Neural cell (in vitro differentiated cells): ENCODE measurements around the gene NRL. TPM values are rescaled to one million over a fixed set of nuclear protein-coding genes. Genes with fewer than 3 reads are reported as not detected.

Experiments used
- H2AFZ ChIP-seq: fragments of 200-600, 300-800 bp; sonication (generic), shearing (Covaris generic); 2 replicates; pipeline ENCODE4 v1.6.0; 2014; ENCODE audit warnings: low read depth, mild to moderate bottlenecking, antibody characterized with exemption, low read length, moderate library complexity
- H3F3A ChIP-seq: fragments of 200-600 bp; shearing (Covaris generic); 2 replicates; pipeline ENCODE4 v1.6.1; 2016; ENCODE audit warnings: mild to moderate bottlenecking, moderate library complexity, mixed read lengths, antibody characterized with exemption, low read length; ENCODE audit not compliant: insufficient read depth, poor library complexity, severe bottlenecking
- H3K27ac ChIP-seq: fragments of 200-600, 300-800 bp; sonication (generic), shearing (Covaris generic); 2 replicates; pipeline ENCODE4 v1.5.1; 2014; ENCODE audit warnings: mild to moderate bottlenecking, low read length, moderate library complexity
- H3K27me3 ChIP-seq: fragments of 300-800, 200-600 bp; sonication (generic), shearing (Covaris generic); 2 replicates; pipeline ENCODE4 v1.6.0; 2014; ENCODE audit warnings: mild to moderate bottlenecking, low read depth, low read length, moderate library complexity; ENCODE audit not compliant: insufficient read depth
- H3K36me3 ChIP-seq: fragments of 300-800, 200-600 bp; sonication (generic), shearing (Covaris generic); 2 replicates; pipeline ENCODE4 v1.5.1; 2014; ENCODE audit warnings: mild to moderate bottlenecking, antibody characterized with exemption, low read length, moderate library complexity; ENCODE audit not compliant: insufficient read depth
- H3K4me2 ChIP-seq: fragments of 300-800, 200-600 bp; sonication (generic), shearing (Covaris generic); 2 replicates; pipeline ENCODE4 v1.6.0; 2014; ENCODE audit warnings: mild to moderate bottlenecking, low read length
- H3K4me3 ChIP-seq: fragments of 300-800, 200-600 bp; sonication (generic), shearing (Covaris generic); 2 replicates; pipeline ENCODE4 v1.5.1; 2014; ENCODE audit warnings: mild to moderate bottlenecking, low read length, moderate library complexity
- H3K79me2 ChIP-seq: fragments of 200-600 bp; shearing (Covaris generic); replicated peaks from 2 replicates; pipeline ENCODE4 v1.6.0; 2014; ENCODE audit warnings: mild to moderate bottlenecking, low read length, moderate library complexity; ENCODE audit not compliant: insufficient read depth
- H3K9ac ChIP-seq: fragments of 300-800, 200-600 bp; sonication (generic), shearing (Covaris generic); 2 replicates; pipeline ENCODE4 v1.6.1; 2016; ENCODE audit warnings: mild to moderate bottlenecking, low read length, mixed read lengths
- H3K9me2 ChIP-seq: fragments of 200-600 bp; shearing (Covaris generic); 2 replicates; pipeline ENCODE4 v1.6.1; 2016; ENCODE audit warnings: mild to moderate bottlenecking, low read length, mixed read lengths; ENCODE audit not compliant: insufficient read depth
- H3K9me3 ChIP-seq: fragments of 200-600, 300-800 bp; sonication (generic), shearing (Covaris generic); 2 replicates; pipeline ENCODE4 v1.6.1; 2016; ENCODE audit warnings: mild to moderate bottlenecking, mixed run types, low read length, moderate library complexity, mixed read lengths
- H4K20me1 ChIP-seq: fragments of 200-600 bp; shearing (Covaris generic); 2 replicates; pipeline ENCODE4 v1.6.1; 2016; ENCODE audit warnings: mild to moderate bottlenecking, mixed run types; ENCODE audit not compliant: insufficient read depth
- EP300 ChIP-seq: fragments of 450-650 bp; conservative IDR thresholded peaks from 2 replicates; pipeline ENCODE4 v1.6.1; 2014; ENCODE audit warnings: antibody characterized with exemption, mild to moderate bottlenecking, moderate library complexity; ENCODE audit not compliant: poor library complexity, severe bottlenecking
- EZH2 ChIP-seq: fragments of 200-600, 300-800 bp; shearing (Covaris generic), sonication (generic); IDR thresholded peaks from 2 replicates; pipeline ENCODE4 v1.6.1; 2014; ENCODE audit warnings: antibody characterized with exemption, low read length, borderline replicate concordance, mild to moderate bottlenecking; ENCODE audit not compliant: insufficient read depth, poor library complexity, severe bottlenecking
- MXI1 ChIP-seq: fragments of 450-650 bp; conservative IDR thresholded peaks from 2 replicates; pipeline ENCODE4 v1.6.1; 2014; ENCODE audit warnings: antibody characterized with exemption, mild to moderate bottlenecking; ENCODE audit not compliant: poor library complexity, severe bottlenecking
- POLR2AphosphoS5 ChIP-seq: IDR thresholded peaks from 2 replicates; pipeline ENCODE4 v1.6.1; 2012
- RAD21 ChIP-seq: fragments of 450-650 bp; conservative IDR thresholded peaks from 2 replicates; pipeline ENCODE4 v1.6.1; 2014; ENCODE audit warnings: antibody characterized with exemption, mild to moderate bottlenecking, moderate library complexity
- SMC3 ChIP-seq: fragments of 450-650 bp; conservative IDR thresholded peaks from 2 replicates; pipeline ENCODE4 v1.6.1; 2014; ENCODE audit warnings: antibody characterized with exemption, mild to moderate bottlenecking, moderate library complexity; ENCODE audit not compliant: poor library complexity
- TAF1 ChIP-seq: IDR thresholded peaks from 2 replicates; pipeline ENCODE4 v1.6.1; 2012; ENCODE audit warnings: low read depth
- polyA plus RNA-seq: library from polyadenylated mRNA; depleted of rRNA; stranded (reverse); fragments of >200 nt; gene quantifications from 2 replicates; pipeline ENCODE4 v1.2.3, GENCODE V29; 2014
- TF ChIP-seq, protein P1 (sequence below): fragments of 450-650 bp; IDR thresholded peaks from 2 replicates; pipeline ENCODE4 v1.5.1; 2014; ENCODE audit warnings: antibody characterized with exemption, mild to moderate bottlenecking, moderate library complexity; ENCODE audit not compliant: poor library complexity, severe bottlenecking
- TF ChIP-seq, protein P2 (sequence below): IDR thresholded peaks from 2 replicates; pipeline ENCODE4 v1.6.1; 2012; ENCODE audit warnings: borderline replicate concordance

The NRL gene
- polyA plus RNA-seq, 1 donor from 2014 or later, result 9.5 TPM

DNA sequence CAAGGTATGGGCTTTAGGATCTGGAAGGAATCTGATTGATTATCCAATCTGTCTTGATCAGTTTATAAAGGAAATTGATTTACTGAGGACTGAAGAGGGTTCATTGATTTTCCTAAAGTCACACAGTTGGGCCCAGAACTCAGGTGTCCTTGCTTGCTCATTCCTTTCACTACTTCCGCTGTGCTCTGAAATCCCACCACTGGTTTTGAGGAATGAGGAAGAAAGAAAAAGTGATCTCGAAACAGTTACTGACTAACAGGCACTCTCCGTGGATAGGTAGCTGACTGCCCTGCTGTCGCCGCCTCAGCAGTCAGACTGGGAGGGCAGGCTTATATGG is 15.6 kb upstream of the NRL start, which contains the start of gene FITM1:
Gene FITM1, plus strand, starts transcription at position 280 of the 337 bp plus-strand sequence. CDS start 905 bp downstream, outside the sequence.
- no peaks in the 10 kb centered on the region for H4K20me1 ChIP-seq
- no peak within 1 kb of the TSS for H2AFZ ChIP-seq
- no peak within 1 kb of the TSS for H3K9ac ChIP-seq
- H3K27ac ChIP-seq, result no peak within 1 kb of the TSS
- no peaks in the 10 kb centered on the region for H3K9me3 ChIP-seq
- H3K79me2 ChIP-seq, result no peaks in the 10 kb centered on the region
- no peaks in the 10 kb centered on the region for H3K9me2 ChIP-seq
- no peak within 1 kb of the TSS for H3K4me2 ChIP-seq
- no peaks in the 10 kb centered on the region for H3F3A ChIP-seq
- TF ChIP-seq, protein P1, sequence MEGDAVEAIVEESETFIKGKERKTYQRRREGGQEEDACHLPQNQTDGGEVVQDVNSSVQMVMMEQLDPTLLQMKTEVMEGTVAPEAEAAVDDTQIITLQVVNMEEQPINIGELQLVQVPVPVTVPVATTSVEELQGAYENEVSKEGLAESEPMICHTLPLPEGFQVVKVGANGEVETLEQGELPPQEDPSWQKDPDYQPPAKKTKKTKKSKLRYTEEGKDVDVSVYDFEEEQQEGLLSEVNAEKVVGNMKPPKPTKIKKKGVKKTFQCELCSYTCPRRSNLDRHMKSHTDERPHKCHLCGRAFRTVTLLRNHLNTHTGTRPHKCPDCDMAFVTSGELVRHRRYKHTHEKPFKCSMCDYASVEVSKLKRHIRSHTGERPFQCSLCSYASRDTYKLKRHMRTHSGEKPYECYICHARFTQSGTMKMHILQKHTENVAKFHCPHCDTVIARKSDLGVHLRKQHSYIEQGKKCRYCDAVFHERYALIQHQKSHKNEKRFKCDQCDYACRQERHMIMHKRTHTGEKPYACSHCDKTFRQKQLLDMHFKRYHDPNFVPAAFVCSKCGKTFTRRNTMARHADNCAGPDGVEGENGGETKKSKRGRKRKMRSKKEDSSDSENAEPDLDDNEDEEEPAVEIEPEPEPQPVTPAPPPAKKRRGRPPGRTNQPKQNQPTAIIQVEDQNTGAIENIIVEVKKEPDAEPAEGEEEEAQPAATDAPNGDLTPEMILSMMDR, result no peak
- TF ChIP-seq MXI1 (no peak), SMC3 (no peak), POLR2AphosphoS5 (no peak), EZH2 (no peak), RAD21 (no peak), EP300 (no peak), TAF1 (no peak)
- TF ChIP-seq, protein P2, sequence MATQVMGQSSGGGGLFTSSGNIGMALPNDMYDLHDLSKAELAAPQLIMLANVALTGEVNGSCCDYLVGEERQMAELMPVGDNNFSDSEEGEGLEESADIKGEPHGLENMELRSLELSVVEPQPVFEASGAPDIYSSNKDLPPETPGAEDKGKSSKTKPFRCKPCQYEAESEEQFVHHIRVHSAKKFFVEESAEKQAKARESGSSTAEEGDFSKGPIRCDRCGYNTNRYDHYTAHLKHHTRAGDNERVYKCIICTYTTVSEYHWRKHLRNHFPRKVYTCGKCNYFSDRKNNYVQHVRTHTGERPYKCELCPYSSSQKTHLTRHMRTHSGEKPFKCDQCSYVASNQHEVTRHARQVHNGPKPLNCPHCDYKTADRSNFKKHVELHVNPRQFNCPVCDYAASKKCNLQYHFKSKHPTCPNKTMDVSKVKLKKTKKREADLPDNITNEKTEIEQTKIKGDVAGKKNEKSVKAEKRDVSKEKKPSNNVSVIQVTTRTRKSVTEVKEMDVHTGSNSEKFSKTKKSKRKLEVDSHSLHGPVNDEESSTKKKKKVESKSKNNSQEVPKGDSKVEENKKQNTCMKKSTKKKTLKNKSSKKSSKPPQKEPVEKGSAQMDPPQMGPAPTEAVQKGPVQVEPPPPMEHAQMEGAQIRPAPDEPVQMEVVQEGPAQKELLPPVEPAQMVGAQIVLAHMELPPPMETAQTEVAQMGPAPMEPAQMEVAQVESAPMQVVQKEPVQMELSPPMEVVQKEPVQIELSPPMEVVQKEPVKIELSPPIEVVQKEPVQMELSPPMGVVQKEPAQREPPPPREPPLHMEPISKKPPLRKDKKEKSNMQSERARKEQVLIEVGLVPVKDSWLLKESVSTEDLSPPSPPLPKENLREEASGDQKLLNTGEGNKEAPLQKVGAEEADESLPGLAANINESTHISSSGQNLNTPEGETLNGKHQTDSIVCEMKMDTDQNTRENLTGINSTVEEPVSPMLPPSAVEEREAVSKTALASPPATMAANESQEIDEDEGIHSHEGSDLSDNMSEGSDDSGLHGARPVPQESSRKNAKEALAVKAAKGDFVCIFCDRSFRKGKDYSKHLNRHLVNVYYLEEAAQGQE, result no peak
- H3K4me3 ChIP-seq, result no peak within 1 kb of the TSS
- H3K27me3 ChIP-seq, result no peaks in the 10 kb centered on the region
- no peaks in the 10 kb centered on the region for H3K36me3 ChIP-seq

DNA sequence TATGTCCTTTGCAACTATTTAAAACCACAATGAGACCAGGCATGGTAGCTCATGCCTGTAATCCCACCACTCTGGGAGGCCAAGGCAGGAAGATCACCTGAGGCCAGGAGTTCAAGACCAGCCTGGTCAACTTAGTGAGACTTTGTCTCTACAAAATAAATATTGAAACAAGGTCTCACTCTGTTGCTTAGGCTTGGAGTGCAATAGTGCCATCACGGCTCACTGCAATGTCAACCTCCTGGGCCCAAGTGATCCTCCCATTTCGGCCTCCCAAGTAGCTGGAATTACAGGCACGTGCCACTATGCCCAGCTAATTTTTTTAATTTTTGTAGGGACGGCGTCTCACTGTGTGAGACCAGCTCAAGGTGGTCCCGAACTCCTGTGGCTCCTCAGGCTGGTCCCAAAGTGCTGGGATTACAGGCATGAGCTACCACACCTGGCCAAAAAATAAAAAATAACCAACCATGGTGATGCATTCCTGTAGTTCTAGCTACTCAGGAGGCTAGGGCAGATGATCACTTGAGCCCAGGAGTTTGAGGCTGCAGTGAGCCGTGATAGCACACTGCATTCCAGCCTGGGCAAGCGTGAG is 14.8 kb upstream of the NRL start:
- H3K9me2 ChIP-seq, result no peaks in the 10 kb centered on the region
- no peaks in the 10 kb centered on the region for H3K27me3 ChIP-seq
- no peak overlapping the region for H3K4me3 ChIP-seq
- H3K9me3 ChIP-seq, result no peaks in the 10 kb centered on the region
- no peak overlapping the region for H2AFZ ChIP-seq
- no peaks in the 10 kb centered on the region for H4K20me1 ChIP-seq
- no peak overlapping the region for H3K4me2 ChIP-seq
- no peaks in the 10 kb centered on the region for H3K36me3 ChIP-seq
- no peak overlapping the region for H3K9ac ChIP-seq
- H3F3A ChIP-seq, result no peaks in the 10 kb centered on the region
- no peaks in the 10 kb centered on the region for H3K79me2 ChIP-seq
- TF ChIP-seq, protein P2, result no peak
- no peak for TF ChIP-seq EP300
- TF ChIP-seq, protein P1, result no peak
- TF ChIP-seq MXI1, result no peak
- no peak for TF ChIP-seq TAF1
- no peak for TF ChIP-seq POLR2AphosphoS5
- no peak for TF ChIP-seq EZH2
- TF ChIP-seq RAD21, result no peak
- TF ChIP-seq SMC3, result no peak
- H3K27ac ChIP-seq, result no peak overlapping the region
